Transverse colon (tissue), 3 donors: ENCODE data around the gene TMEM129.

Source experiments
- CTCF ChIP-seq, 5 experiments: fragments of 200-600 bp in 3 of 5; fragments of 450-650 bp in 2 of 5; sonication (generic) in 3 of 5; IDR thresholded peaks; 1 replicate in 2 of 5; 2 replicates in 3 of 5; pipeline ENCODE4 v1.5.1; 2016 to 2017; ENCODE audit warnings: antibody characterized with exemption in 5 of 5, inconsistent platforms in 3 of 5, mild to moderate bottlenecking in 2 of 5, moderate library complexity in 1 of 5
- POLR2A ChIP-seq: fragments of 450-650 bp; IDR thresholded peaks from one replicate; pipeline ENCODE4 v1.6.1; 2016; ENCODE audit warnings: antibody characterized with exemption, mild to moderate bottlenecking, moderate library complexity

GRCh38 chr4:1716065-1716945, 4.8 kb downstream of the TMEM129 start:
- TF ChIP-seq CTCF (IDR thresholded peaks at IDR 0.05) = no peak
- no peak for TF ChIP-seq POLR2A
